ENCODE data around the gene IGSF11.

IGSF11 gene

DNA sequence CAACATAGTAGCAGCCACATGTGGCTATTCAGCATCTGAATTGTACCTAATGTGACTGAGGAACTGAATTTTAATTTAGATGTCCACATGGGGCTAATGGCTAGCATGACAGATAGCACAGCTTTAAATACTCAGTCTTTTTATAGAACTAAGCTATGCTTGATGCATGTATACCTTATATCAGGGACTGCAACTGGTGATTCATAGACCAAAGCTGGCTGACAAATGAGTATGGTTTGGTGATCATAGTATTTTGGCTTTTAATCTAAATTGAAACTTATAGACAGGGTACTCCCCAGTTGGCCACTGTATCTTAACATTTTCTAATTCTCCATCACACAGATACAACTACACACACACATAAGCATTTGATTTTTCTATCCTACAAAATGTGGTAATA is 83.6 kb downstream of the IGSF11 start:
- DNase-seq (ENCODE audit: low read depth in 3 of 3, low spot score in 1 of 3), result no peak

DNA sequence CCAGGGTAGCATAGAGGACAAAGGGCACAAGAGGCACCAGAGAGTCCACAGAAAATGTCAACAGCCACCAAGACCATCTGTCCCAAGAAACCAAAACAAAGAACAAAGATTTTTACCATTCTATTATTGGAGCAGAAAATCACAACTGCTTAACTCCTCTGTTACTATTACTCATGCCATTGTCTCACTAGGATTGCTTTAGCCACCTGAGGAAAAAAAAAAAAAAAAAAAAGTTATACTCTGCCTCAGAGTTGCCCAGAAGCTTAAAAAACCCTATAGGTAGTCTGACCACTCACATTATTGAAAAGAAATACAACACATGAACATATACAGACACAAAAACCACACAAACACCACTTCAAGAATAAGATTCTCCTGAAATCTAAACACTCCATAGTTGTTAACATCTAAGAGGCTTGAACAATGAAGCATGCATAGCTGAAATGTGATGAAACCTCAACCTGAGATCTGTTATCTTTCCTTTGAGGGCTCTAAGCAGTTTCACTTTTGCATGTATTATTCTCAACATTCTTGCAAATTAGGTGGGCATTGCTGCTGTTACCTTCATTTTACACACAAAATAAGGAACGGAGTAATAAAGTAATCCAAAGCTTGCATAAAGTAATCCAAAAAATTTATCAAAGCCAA is 85.4 kb downstream of the IGSF11 start:
- no peak for DNase-seq (ENCODE audit: low read depth in 3 of 3, low spot score in 1 of 3)

DNA sequence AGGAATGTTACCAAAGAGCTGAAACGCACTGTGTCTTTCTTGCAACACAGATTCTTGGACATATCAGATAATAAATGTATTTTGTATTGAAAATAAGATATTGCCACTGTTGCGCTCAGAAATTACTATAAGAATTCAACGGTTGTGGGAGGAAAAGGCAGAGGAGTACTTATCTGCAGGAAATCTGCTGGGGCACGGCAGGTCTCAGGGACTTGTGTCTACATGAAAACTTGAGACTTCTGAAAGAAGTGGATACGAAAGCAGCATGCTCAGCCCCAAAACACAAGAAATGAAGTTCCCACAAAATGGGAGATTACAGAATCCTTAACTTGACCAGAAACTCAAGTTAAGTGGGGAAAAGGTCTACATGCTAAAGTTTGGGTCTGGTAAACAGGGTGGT is 86.5 kb downstream of the IGSF11 start:
- no peak for DNase-seq (ENCODE audit: low read depth in 3 of 3, low spot score in 1 of 3)

DNA sequence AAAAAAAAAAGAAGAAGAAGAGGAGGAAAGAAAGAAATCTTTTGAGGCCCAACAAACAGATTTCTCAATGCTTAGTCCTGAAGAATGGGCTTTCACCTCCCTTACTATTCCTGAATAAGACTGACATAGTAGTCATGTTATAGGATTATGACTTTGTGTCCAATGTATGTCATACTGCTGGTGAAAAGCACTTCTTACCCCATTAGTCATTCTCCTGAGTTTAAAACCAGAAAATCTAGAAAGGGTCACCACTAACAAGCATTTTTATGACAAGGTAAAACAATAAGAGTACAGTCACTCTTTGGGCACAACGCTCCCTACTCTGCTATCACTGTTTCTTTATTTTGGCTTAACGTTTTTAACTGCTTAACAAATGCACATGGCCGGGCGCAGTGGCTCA is 88.2 kb downstream of the IGSF11 start:
- no peak for DNase-seq (ENCODE audit: low read depth in 3 of 3, low spot score in 1 of 3)

DNA sequence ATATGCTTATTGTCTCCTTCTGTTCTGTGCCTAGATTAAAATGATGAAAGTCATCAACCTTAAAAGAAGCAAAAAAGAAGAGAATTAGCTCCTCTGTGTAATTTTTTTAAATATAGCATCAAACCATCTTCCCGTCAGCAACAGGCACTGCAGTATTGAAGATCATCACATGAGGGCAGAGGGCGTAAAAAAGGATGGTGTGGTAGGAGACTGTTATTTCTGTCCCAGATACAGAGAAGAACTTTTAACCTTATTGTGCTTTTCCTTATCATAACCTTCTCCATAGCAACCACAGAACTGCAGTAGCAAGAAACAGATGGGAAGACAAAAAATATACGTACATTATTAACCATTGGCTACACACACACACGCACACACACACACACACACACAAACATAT is 88.8 kb downstream of the IGSF11 start:
- DNase-seq (ENCODE audit: low read depth in 3 of 3, low spot score in 1 of 3), result no peak

DNA sequence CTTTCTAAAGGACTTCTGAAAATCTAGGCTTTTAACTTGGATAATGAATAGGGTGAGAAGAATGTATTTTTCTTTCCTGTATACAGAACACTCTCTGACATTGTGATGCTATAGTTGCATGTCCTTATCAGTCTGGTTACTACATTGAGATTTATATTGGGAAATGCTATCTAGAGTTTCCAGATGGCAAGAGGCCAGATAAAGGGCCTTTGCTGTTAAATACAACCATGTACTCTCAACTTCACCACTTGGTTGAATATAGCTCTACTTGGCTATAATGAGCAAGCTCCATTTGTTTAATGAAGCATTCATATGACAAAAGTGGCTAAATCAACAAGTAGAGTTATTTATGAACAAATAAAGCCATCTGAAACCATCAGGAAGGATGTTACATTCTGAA is 91.0 kb downstream of the IGSF11 start:
- no peak for DNase-seq (ENCODE audit: low read depth in 3 of 3, low spot score in 1 of 3)

DNA sequence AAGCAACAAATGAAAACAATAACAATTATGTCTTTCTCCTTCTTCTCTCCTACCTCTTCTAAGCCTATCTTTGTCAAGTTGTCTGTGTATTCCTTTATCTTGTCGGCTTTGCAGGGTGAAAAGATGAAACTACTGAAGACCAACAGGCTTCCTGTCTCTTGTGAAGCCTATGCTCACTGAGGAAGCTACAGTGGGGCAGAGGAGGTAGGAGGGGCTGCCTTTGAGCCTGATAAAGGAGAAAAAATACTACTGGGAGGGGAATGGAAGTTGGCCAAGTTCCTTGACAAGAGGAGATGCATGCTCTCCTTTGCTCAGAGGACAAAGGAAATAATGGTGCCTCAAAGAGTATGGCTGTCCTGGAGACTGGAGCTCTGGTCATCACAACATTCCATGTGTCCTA is 92.0 kb downstream of the IGSF11 start:
- no peak for DNase-seq (ENCODE audit: low read depth in 3 of 3, low spot score in 1 of 3)

DNA sequence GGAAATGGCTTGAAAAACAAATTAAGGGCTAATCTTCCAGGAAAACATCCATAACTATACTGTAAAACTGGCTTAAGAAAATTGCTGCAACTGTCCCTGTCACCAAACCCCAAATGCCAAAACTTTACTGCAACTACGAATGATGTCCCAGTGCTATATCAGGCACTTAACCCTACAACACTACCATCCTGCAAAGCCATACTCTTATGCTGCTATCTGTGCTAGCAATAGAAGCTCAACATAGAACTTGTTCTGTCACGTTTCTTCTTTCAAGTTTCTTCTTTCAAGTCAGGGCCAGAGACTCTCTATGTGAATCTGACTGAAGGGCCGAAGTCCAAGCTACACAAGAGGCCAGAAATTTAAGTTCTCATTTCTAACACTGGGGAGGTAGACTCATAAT is 92.5 kb downstream of the IGSF11 start:
- no peak for DNase-seq (ENCODE audit: low read depth in 3 of 3, low spot score in 1 of 3)

DNA sequence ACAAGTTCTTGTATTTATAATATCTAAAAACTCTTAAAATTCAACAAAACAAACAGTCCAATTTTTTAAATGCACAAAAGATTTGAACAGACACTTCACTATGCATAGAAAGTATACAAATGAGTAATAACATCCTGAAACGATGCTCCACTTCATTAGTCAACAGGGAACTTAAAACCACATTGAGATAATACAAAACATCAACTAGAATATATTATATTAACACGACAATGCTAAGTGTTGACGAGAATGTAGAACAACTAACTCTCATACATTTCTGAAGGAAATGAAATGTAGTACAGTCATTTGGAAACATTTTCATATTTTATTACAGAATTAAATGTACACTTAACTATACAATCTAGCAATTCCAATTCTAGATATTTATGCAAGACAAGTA is 93.4 kb downstream of the IGSF11 start:
- no peak for DNase-seq (ENCODE audit: low read depth in 3 of 3, low spot score in 1 of 3)

DNA sequence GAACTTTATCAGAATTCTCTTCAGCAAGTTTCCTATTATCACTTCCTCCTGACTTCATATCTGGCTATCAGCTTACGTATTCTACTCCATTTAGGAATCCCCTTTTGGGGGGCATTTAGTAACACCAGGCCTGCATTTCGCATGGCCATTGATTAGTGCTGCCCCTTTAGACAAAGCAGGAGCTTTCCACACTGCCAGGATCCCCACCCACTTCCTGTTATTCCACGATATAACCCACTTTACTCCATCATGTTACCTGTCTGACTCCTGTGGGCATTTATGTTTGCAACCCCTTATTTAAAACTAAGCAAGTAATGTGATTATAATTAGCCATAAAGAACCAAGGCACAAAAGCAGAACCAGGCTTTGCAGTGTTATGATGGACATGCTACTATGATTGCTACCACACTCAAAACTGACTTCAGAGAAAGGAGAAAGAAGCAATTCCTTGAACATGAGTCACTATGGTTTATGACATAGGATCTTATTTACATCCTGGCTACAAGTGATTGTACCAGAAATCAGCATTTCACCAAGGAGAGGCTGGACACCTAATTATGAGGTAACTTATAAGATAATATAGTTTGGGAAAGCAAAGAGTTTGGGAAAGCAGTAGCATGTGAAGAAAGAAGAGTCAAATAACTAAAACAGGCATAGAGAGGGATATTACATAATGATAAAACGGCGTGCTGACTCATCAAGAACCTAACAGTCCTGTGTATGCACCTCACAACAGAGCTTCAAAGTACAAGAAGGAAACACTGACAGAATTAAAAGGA is 96.3 kb downstream of the IGSF11 start:
- no peak for DNase-seq (ENCODE audit: low read depth in 3 of 3, low spot score in 1 of 3)

DNA sequence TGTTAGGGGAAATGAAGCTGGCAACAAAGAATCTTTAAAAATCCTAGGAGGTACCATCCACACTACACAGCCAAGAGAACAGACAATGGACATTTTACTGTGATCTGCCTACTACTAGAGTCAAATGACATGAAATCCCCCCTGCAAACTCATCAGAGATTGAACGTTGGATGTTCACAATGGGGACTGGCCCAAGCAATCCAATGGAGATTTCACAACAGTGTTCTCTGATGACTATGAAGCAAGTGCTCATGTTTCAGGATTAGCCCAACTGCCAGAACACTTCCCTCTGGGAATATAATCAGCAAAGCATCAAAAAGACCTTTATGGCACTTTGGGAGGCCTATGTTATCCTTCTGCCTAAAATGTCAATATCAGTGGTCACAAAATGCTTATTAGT is 97.8 kb downstream of the IGSF11 start:
- no peak for DNase-seq (ENCODE audit: low read depth in 3 of 3, low spot score in 1 of 3)

DNA sequence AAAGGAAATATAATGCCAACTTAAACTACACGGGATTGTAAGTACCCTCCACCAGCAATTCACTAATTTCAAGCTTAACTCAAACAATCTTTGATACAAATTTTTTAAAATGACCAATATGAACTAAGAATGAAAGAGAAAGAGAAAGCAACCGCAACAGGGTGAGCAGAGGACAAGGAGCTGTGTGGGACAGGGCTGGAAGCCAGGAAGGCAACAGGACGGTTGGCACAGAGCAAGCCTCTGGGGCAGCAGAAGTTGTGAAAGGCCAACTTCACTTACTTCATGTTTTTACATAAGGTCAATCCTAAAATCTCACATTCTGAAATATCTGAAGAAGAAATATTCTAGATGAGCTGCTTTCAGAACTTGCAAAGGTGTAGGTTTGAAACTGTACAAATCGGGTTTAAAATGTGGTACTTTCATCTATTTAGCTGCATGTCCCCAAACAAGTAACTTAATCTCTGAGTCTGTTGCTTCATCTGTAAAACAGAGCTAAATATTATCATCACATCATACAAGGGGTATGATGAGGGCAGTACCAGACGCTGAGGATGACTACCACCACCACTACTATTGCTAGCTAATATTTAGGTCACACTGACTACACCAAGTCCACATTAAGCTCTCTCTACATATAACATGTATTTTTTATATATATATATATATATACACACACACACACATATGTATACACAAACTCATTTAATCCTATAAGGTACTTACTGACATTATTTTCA is 101.7 kb downstream of the IGSF11 start:
- no peak for DNase-seq (ENCODE audit: low read depth in 3 of 3, low spot score in 1 of 3)

DNA sequence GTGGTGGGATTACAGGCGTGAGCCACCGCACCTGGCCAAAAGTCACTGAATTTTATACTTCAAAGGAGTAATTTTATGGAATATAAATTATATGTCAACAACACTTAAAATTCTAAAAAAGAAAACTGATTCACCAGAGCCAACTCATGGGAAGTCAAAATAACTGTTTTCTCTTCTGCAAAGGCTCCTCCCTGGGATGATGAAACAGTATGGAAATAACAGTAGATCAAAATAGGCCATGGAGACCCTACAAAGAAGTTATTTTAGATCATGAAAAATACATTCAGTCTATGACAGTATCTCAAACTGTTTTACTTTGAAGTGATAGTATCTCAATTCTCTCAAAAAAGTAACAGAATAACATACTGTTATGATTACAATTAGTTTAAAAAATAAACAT is 102.7 kb downstream of the IGSF11 start:
- no peak for DNase-seq (ENCODE audit: low read depth in 3 of 3, low spot score in 1 of 3)

DNA sequence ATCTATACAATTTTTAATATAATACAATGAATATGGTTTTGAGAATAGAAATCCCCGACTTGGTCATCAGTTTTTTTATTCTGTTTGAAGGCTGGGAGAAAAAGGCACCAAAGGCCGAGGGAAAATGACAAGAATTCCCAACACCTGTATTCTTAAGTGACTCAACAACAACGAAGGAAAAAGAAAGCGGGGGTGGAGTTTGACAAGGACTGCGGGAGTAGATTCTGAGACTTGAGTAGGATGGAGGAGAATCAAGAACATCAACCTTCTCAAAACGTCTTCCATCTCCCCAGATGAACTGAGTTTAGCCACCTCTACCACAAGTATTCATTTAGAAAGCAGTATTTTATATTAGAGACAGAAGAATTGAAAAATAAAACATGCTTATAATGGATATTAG is 107.2 kb downstream of the IGSF11 start:
- no peak for DNase-seq (ENCODE audit: low read depth in 3 of 3, low spot score in 1 of 3)

DNA sequence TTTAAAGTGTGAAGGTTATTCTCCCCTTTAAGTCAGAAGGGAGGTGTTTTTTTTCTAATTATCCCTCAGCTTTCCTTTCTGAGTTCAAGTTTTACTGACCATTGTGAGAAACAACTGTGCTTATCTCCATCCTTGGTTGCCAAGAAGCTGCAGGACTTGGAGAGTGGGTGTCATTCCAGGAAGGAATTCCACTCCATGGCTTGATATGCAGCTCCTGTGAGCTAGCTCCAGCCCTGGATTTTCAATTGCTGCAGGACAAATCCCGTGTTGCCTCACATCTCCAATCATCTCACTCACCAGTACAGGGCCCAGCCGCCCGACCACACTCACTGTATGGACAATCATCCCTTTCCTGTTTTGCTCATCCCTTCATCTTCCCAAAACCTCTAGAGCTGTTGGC is 122.5 kb downstream of the IGSF11 start:
- DNase-seq (ENCODE audit: low read depth in 3 of 3, low spot score in 1 of 3), result no peak

DNA sequence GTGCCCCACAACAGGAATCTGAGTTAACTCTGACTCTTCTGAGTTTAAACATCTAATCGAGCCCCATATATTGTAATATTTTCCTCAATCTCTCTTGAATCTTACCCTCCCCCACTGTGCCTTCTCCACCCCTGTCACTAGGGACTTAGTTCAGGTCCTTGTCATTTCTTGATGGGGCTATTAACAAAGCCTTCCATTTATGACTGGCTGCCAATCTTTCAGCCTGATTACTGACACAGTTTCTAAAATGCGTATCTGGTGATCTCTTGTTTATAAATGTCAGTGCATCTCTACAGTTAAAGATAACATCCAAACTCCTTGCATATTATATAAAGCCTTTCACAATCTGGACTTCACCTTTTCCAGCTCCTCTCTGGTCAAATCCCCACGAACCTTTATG is 124.3 kb downstream of the IGSF11 start:
- DNase-seq (ENCODE audit: low read depth in 3 of 3, low spot score in 1 of 3), result no peak

DNA sequence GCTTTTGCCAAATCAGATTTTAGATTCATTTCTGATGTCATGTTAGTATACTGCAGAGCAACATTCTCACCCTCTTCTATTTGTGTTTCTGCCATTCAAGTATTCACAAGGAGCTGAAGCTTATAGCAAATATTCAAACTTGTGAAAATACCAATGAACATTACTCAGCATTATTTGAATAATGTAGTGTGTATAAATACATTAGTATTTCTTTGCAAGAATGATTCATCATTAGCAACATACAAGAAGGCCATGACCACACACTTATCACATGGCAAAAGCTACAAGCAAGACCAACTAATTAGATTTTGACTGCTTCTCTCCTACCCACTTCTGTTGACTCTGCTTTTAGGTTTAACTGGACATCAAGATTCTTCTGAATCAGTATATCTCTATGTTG is 124.9 kb downstream of the IGSF11 start:
- DNase-seq (ENCODE audit: low read depth in 3 of 3, low spot score in 1 of 3), result no peak

DNA sequence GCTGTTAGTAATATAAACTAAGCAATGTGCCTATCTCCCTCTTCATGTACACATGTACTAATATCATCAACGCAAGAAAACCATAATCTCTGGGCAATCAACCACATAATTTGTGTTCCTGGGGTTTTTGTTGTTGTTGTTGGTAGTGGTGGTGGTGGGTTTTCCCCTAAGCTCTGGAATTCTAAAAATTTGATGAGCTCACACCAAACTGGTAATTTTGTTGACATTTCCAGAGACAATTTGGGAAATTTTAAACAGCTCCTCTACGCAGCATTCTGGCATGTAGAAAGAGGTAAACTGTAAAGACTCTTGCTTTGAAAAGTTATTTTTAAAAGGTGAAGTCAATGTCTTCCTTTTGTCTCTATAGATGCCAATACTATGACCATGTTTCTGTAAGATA is 126.7 kb downstream of the IGSF11 start:
- no peak for DNase-seq (ENCODE audit: low read depth in 3 of 3, low spot score in 1 of 3)

DNA sequence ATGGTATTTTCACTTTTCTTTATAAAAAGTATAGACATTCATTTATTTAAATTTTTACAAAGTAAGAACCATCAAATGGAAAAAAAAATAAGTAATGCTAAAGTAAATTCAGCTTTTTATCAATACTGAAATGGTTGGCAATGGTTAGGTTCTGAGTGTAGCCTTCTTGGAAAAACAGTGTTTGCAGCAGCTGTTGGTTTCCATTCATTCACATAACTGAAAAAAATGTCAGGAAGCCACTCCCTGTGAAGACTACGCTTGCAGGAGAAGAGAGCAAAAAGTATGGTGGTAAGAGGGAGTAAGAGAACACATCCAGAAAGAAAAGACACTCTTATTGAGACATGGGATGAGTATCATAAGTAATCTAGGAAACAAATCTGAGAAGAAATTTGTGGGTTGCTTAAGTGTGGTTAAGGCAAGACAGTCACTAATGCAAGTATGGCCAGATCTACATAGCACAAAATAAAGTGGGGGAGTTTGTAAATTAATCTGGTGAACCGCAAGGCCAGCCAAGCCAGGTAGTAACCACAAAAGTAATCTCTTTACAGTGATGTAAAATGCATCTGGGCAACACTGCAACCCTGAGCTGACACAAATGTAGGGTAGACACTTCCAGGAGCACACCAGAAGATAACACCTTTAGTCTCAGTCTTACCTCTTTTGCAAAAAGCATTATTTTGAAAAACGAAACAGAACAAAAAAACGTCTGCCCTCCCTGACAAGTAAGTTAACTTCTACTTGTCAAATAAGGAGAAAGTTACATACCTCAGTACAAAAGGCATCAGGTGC is 133.7 kb downstream of the IGSF11 start:
- DNase-seq (ENCODE audit: low read depth in 3 of 3, low spot score in 1 of 3), result no peak

DNA sequence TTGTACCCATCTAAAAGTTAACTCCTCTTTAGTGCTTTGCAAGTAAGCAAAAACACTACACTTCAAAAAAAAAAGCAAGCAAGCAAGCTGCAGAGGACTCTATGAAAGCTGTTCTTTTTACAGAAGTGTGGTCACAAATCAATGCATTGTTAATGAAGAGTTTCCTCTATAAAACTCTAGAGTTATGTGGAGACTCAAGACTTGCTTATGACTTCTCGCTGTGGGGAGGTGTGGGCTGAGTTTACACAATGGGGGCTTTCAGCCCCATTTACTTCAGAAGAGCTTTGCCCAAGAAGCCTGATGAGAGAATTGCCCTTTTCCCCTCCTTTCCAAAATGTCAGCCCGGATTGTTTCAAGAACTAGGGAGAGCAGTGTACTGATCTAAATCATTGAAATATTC is 144.4 kb downstream of the IGSF11 start:
- no peak for DNase-seq (ENCODE audit: low read depth in 3 of 3, low spot score in 1 of 3)

DNA sequence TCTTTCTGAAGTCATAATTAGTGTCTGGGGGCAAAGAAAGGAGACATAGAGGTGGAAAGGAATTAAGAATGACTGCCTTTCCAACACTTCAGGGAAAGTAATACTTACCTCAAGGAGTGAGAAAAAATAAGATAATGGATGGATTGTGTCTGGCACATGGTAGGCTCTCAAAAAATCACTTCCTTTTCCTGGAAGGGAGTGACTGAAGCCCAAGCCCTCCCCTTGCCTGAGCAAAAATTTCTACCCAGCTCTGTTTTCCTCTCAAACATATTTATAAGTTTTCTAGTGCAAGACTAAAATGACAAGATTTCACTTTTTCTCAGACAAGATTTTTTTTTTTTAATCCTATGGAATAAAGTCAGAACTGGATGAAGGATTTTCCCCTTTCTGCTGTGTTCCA is 145.0 kb downstream of the IGSF11 start:
- no peak for DNase-seq (ENCODE audit: low read depth in 3 of 3, low spot score in 1 of 3)

DNA sequence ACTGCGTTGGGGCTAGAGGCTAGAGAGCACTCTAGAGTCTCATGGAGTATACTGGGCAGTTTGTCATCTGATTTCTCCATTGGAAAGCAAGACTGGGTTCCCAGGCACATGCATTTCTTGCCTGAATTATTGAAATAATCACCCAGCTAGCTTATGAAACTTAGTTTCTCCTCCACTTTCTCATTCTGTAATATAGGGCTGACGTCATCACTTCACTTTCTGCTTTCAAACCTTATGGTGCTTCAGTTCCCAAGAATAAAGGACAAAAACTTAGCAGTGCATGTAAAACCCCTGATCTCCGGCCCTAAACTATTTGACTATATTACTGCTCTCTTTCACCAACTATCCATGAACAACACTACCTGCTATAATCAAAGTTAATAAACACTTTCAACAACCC is 147.9 kb downstream of the IGSF11 start:
- DNase-seq (ENCODE audit: low read depth in 3 of 3, low spot score in 1 of 3), result no peak

All from stimulated activated CD4-positive, alpha-beta T cell treated with anti-CD3 and anti-CD28 coated beads, TNF-alpha, amount 100 ng/mL, for 1 hour (primary cell).